ENCODE data around the gene TAF1L.
"Not testable (repeated sequence)": the region's sequence is repeated elsewhere in the genome, so short reads cannot be mapped to it uniquely, and the experiment has no call there.

The TAF1L gene, protein sequence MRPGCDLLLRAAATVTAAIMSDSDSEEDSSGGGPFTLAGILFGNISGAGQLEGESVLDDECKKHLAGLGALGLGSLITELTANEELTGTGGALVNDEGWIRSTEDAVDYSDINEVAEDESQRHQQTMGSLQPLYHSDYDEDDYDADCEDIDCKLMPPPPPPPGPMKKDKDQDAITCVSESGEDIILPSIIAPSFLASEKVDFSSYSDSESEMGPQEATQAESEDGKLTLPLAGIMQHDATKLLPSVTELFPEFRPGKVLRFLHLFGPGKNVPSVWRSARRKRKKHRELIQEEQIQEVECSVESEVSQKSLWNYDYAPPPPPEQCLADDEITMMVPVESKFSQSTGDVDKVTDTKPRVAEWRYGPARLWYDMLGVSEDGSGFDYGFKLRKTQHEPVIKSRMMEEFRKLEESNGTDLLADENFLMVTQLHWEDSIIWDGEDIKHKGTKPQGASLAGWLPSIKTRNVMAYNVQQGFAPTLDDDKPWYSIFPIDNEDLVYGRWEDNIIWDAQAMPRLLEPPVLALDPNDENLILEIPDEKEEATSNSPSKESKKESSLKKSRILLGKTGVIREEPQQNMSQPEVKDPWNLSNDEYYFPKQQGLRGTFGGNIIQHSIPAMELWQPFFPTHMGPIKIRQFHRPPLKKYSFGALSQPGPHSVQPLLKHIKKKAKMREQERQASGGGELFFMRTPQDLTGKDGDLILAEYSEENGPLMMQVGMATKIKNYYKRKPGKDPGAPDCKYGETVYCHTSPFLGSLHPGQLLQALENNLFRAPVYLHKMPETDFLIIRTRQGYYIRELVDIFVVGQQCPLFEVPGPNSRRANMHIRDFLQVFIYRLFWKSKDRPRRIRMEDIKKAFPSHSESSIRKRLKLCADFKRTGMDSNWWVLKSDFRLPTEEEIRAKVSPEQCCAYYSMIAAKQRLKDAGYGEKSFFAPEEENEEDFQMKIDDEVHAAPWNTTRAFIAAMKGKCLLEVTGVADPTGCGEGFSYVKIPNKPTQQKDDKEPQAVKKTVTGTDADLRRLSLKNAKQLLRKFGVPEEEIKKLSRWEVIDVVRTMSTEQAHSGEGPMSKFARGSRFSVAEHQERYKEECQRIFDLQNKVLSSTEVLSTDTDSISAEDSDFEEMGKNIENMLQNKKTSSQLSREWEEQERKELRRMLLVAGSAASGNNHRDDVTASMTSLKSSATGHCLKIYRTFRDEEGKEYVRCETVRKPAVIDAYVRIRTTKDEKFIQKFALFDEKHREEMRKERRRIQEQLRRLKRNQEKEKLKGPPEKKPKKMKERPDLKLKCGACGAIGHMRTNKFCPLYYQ (N-terminal part only)

DNA sequence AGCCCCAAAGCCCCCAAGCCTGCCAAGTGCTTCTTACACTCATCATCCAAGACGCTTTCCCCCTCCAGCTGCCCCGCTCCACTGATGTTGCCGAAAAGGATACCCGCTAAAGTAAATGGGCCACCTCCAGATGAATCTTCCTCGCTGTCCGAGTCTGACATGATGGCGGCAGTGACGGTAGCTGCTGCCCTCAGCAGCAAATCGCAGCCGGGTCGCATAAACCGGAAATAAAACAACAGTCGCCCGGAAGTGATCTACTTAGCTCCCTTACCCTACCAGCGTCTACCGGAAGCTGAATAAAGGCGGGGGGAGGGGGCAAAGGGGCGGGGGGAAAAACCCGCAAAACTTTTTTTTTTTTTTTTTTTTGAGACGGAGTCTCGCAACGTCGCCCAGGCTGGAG is at the start of gene TAF1L:
Gene TAF1L, minus strand, starts transcription at position 308 of the 400 bp plus-strand sequence. Its CDS starts 90 bp downstream, at position 218.
- DNase-seq (ENCODE audit: low read depth in 2 of 2) = no peak

DNA sequence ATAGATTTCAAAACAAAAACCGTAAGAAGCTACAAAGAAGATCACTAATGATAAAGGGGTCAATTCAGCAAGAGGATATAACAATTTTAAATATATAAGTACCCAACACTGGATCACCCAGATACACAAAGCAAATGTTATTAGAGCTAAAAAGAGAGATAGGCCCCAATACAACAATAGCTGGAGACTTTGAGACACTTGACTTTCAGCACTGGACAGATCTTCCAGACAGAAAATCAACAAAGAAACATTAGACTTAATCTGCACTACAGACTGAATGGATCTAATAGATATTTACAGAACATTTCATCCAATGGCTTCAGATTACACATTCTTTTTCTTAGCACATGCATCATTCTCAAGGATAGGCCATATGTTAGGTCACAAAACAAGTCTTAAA is 46.3 kb upstream of the TAF1L start:
- DNase-seq (ENCODE audit: low read depth in 2 of 2) = no peak

DNA sequence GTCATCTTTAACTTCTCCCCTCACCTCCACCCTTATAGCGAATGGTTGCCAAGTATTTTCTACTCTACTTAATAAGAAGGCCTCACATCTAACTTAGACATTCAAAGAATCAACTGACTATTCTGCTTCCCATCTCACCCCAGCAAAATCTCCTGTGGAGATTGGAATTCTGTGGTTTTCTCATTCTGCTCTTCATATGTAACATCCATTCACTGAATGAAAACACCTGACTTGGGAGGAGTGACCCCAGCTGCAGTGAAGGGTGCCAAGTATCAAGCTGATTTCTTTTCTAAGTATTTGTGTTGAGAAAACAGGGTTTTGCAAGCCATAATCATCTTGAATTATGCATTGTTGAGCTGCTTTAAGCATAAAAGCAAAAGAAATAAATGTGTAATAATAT is 42.5 kb upstream of the TAF1L start:
- no peak for DNase-seq (ENCODE audit: low read depth in 2 of 2)

DNA sequence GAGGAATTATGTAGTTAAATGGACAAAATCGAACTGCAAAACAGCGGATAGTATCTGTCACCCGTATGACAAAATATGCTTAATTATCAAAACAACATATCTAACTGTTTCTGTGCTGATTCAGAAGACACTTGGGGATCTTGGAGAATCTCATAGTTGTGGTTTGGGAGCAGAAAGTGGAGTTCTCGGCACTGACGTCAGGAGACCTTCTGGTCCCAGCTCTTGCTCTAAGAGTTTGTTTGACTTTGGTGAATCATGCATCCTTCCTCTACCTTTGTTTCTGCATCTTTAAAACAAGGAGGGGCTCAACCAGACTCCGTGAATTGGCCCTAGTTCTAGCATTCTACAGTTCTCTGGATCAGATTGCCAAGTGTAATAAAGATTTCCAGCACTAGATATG is 37.0 kb upstream of the TAF1L start:
- no peak for DNase-seq (ENCODE audit: low read depth in 2 of 2)

DNA sequence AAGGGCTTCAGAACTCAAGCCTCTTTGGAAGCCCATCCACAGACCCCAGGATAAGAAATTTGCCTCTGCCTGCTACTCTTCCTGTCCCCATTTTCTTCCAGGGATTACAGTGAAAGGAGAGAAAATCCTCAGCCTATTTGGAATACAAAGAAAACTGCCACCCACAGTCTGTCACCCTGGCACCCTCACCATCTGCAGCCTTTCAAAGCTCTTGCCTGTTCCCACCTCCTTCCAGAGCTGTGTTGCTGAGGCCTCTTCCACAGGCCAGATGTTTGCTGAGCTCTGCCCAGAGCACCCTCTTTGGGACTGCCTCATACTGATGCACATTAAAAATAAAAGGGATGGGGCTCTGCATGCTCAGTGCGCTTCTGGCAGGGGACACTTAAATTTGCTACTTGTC is 35.9 kb upstream of the TAF1L start:
- DNase-seq (ENCODE audit: low read depth in 2 of 2) = no peak

DNA sequence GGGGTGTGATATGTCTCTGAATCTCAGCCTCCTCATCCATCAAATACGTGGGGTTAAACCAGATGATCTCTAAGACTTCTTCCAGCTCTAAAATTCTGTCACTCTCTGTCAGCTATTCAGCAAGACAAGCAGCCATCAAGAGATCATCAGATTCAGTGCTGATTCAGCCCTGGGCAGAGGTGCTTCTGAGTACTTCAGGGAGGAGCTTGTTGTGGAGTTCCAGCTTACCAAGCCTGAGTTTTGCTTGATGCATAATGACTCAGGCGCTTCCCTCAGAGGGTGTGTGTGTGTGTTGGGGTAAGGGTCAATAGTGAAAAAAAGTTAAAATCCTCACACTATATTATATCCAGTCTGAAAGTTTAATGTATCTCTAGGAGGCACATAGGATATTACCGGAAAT is 29.6 kb upstream of the TAF1L start:
- DNase-seq (ENCODE audit: low read depth in 2 of 2) = no peak

DNA sequence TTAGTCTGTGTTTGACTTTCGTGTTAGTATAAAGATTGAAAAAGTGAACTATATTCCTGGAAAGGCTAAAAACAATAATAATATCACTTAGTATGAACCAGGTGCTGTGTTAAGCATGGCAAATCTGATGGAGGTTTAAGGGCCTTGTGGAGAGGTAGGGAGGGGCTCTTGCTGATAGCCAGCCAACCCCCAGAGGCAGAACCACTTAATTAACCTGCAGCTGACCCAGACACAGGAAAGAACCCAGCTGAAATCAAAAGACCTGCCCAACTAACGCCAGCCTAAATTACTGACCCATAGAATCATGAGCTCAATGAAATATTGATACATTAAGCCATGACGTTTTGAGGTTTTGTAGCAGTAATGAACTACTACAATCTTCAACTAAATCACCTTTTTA is 28.3 kb upstream of the TAF1L start:
- DNase-seq (ENCODE audit: low read depth in 2 of 2) = no peak

DNA sequence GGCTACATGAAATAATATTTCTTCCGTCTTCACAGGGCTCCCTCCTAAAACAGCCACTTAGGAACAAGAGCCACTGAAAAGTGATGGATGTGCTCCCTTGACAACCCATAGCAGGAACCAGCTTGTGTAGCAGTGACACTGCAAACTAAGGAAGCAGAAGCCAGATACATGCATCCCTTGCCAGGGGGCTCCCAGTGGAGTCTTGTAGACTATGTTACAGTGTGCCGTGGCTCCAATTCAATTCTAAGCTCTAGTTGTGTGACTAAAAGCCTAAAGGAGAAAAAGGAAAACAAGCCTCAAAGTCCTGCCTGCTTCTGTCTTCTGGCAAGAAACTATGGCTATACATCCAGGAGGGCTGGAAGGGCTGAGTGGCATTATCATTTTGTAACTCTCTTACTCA is 12.2 kb upstream of the TAF1L start:
- DNase-seq (ENCODE audit: low read depth in 2 of 2) = no peak

DNA sequence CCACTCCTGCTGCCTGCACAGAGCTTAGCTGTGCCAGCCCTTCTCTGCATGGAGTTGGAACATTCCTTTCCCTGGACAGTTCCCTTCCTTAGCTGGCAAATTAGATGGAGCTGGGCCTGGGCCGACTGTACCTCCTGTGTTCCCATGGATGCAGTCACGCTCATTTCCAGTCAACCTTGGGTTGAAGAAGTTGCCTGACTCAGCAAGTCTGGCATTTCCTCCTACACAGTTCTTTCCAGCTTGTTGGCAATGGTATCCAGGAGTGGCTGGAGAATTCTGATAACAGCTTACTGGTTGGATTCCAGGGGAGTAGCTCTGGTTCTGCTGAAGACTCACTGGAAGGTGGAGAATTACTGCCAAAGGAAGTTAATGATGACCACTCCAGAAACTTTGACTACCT is 9.2 kb upstream of the TAF1L start:
- no peak for DNase-seq (ENCODE audit: low read depth in 2 of 2)

DNA sequence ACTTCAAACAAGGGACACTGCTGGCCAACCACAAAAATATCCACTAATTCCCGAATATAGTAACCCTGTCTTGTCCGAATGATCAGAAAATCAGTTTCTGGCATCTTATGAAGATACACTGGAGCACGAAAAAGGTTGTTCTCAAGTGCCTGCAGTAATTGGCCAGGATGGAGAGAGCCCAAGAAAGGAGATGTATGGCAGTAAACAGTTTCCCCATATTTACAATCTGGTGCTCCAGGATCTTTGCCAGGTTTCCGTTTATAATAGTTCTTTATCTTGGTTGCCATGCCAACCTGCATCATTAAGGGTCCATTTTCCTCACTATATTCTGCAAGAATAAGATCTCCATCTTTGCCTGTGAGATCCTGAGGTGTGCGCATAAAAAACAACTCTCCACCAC is 2.3 kb downstream of the TAF1L start:
- not testable (repeated sequence) for DNase-seq (ENCODE audit: low read depth in 2 of 2)

DNA sequence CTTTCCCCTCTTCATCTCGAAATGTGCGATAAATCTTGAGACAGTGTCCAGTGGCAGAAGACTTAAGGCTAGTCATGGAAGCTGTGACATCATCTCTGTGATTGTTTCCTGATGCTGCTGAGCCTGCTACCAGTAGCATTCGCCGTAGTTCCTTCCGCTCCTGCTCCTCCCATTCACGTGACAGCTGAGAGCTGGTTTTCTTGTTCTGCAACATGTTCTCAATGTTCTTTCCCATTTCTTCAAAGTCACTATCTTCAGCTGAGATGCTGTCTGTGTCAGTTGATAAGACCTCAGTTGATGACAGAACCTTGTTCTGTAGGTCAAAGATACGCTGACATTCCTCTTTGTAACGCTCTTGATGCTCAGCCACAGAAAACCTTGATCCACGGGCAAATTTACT is 3.5 kb downstream of the TAF1L start:
- DNase-seq (ENCODE audit: low read depth in 2 of 2) = no peak

DNA sequence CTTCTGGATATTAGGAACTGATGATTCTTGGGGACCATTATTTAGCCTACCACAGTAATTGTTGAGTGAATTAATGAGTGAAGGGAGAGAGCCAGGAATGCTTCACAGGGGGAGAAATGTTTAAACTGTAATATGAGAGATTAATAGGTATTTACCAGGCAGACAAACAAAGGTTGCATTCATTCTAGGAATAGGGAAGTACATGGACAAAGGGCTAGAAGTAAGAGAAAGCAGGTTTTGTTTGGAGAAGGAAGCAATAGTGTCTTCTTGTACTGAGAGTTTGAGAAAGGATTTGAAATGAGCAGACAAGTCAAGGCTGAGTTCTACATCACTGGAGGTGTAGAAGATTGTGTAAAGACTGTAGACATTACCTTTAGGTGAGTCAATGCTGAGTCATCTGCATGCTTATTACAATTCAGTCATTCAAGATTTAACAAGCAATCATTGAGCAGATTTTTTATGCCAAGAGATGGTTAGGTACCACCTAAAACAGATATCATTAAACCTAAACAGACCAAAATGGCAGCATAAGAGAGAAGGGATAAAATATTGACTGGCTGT is 8.0 kb downstream of the TAF1L start:
- DNase-seq (ENCODE audit: low read depth in 2 of 2) = no peak

DNA sequence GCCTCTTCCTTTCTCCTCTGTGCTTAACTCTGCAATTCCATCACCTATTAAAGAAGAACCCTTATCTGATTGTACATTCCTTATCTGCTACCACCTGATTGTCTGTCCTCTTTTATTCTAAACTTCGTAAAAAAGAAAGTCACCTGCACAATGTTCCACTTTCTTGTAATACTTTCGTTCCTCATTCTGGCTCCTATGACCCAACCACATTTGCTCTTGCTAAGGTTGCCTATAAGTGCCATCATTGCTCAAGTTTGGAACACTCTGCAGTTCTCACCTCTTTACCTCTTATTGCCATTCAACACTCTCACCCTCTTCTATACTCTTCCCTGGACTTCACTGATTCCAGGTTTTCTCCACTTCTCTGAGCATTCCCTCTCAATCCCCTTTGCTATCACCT is 10.1 kb downstream of the TAF1L start:
- no peak for DNase-seq (ENCODE audit: low read depth in 2 of 2)

DNA sequence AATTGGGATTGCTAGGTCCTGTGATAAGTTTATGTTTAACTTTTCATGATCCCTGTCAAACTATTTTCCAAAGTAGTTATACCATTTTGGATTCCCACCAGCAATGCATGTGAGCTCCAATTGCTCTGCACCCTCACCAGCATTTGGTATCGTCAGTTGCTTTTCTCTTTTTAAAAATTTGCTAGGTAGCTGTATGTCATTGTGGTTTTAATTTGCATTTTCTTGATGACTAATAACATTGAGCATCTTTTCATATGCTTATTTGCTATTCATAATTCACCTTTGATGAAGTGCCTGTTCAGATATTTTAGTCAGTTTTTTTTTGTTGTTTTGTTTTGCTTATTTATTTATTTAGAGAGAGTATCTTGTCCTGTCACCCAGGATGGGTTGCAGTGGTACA is 12.5 kb downstream of the TAF1L start:
- DNase-seq (ENCODE audit: low read depth in 2 of 2) = no peak

DNA sequence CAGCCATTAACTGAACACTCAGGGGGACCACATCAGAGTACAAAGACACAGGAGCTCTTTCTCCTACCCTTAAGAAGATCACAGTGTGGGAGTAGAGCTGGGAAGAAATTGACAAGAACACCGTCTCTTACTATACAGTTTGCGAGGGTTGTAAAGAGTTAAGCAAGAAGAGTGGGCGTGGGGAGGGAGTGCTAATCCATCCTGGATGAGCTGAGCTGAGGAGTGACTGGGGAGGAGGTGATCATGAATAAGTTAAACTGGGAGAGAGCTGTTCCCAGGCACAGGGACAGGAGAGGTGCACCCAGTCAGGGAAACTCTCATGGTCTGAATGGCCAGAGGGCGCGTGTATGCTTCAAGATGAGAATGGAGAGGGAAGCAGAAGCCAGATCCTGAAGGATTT is 17.2 kb downstream of the TAF1L start:
- DNase-seq (ENCODE audit: low read depth in 2 of 2) = no peak

DNA sequence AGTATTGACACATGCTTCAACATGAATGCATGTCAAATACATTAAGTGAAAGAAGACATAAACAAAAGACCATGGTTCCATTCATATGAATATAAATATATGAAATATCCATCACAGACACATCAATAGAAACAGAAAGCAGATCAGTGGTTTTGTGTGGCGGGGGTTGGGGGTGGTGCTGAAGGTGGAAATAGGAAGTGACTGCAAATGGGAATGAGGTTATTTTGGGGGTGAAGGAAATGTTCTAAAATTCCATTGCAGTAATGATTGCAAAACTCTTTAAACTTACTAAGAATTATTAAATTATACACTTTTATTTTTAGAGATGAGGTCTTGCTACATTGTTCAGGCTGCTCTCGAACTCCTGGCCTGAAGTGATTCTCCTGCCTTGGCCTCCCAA is 28.7 kb downstream of the TAF1L start:
- DNase-seq (ENCODE audit: low read depth in 2 of 2) = no peak

DNA sequence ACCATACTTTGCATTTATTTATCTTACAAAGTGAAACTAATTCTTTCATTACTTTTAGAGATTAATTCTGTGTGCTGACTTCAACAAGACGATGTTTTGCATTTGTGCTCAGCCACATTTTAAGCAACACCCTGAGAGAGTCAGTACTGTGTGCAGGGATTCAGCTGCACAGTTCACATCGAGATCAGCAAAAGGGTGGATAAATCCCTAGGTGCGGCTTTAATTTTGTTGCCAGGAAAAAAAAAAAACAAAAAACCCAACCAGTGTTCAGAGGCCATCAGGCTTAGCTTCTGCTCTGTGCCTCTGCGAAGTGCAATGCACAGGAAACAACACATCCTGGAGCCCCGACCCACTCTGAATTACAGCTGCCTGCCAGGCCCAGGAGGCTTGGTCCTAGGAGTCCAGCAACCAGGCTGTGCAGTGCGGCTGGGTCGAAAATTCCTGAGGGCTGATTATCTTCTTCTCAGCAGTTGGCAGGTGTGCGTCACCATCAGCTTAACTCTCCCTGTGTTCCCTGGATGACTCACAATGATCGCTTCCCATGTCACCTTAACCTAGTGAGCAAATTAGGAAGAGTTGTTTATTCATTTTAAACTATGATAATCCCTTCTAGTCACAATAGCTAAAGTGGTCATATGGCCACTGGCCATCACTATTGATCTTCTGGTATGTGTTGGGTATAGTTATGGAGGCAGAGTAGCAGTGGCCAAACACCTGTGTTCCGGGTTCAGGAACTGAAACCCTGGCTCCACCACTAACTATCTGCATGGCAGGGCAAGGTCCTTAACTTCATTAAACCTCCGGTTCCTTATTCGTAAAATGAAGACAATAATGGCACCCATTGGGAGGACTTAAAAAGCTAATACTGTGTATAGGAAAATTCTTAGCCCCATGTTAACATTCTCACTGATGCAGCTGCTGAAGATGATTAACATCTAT is 31.3 kb downstream of the TAF1L start:
- DNase-seq (ENCODE audit: low read depth in 2 of 2) = no peak

DNA sequence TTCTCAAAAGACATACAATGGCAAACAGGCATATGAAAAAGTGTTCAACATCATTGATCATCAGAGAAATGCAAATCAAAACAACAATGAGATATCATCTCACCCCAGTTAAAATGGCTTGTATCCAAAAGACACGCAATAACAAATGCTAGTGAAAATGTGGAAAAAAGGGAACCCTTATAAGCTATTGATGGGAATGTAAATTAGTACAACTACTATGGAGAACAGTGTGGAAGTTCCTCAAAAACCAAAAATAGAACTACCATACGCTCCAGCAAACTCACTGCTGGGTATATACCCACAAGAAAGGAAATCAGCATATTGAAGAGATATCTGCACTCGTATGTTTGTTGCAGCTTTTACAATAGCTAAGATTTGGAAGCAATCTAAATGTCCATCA is 36.4 kb downstream of the TAF1L start:
- not testable (repeated sequence) for DNase-seq (ENCODE audit: low read depth in 2 of 2)

DNA sequence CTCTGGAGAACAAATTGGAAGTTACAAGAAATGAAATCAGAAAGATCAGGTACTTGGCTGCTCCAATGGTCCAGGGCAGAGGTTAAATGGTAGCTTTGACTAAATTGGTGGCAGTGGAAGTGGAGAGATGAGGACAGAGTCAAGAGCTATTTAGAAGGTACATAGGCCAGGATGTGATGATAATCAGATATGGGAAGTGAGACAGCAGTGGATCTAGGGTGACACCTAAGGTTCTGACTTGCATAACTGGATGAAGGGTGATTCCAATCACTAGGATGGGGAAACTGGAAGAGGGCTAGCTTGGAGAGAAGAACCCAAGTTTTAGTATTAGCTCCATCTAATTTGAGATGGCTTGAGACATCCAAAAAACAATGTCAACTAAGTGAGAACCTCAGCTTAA is 38.5 kb downstream of the TAF1L start:
- no peak for DNase-seq (ENCODE audit: low read depth in 2 of 2)

DNA sequence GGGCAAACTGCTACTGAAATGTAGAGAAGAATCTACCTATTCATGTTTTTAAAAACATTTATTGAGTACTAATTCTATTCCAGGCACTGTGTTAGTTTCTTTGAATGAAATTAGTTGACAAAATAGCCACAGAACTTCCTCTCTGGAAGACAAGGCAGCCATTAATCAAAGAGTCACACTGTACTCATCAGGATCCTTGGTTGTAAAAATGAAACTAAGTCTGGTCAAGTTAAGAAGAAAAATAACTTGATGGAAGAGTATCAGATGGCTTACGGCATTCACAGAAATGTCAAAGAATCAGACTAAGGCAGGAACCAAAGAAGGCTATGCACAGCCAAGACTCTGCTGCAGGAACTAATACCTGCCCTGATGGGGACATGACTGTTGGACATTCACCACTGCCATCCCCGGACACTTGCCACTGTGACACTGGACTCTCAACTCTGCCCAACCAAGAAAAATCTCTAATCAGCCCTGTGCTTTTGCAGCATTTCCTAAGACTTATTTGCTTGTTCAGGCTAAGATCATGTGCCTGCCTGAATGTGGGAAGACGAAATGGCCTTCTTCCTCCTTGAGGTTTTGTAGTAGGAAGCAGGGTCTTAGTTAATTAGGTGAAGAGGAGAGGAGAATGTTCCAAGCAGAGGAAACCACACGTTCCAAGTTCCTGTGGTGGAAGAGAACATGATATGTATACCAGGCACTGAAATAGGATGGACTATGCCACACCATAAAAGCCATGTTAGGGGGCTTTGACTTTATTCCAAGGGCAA is 39.2 kb downstream of the TAF1L start:
- no peak for DNase-seq (ENCODE audit: low read depth in 2 of 2)
